Endothelial cell of umbilical vein (primary cell): ENCODE results near the gene HABP4. TPM values are rescaled to one million over a fixed set of nuclear protein-coding genes. Genes with fewer than 3 reads are reported as not detected.

ENCODE experiments used
- BruUV-seq: library from RNA; stranded (reverse); fragments of 400-500 nt; replicated peaks from 2 replicates; lab custom pipeline; 2021; lab: Mats Ljungman, UMichigan
- CTCF ChIA-PET: fragments of 300-600, 350-600 bp; sonication (Branson Sonifier 250); formaldehyde crosslinking; loops from one replicate; lab custom pipeline; 2021; ENCODE audit warnings: antibody characterized with exemption, inconsistent platforms; lab: Charles Lee
- POLR2A ChIA-PET: fragments of 300-600, 350-600 bp; sonication (Branson Sonifier 250); formaldehyde crosslinking; loops from one replicate; lab custom pipeline; 2021; ENCODE audit warnings: antibody characterized with exemption, inconsistent platforms; lab: Charles Lee
- DNase-seq: peaks from one replicate; pipeline ENCODE4 v3.0.0-alpha.2; 2011; ENCODE audit warnings: low read depth, low spot score
- FAIRE-seq: peaks from 2 replicates; lab custom pipeline; 2011; peaks lifted over from hg19 to GRCh38; lab: Jason Lieb, UNC
- H2AFZ ChIP-seq: 2 replicates; pipeline ENCODE4 v1.6.0; 2012; ENCODE audit warnings: low read depth, low read length, control low read depth, inconsistent platforms
- H3K27ac ChIP-seq: 2 replicates; pipeline ENCODE4 v1.5.1; 2011; ENCODE audit warnings: low read depth, mild to moderate bottlenecking, control low read depth, low read length, moderate library complexity; ENCODE audit not compliant: insufficient read depth
- H3K27me3 ChIP-seq, 2 experiments: 2 replicates each; pipeline versions ENCODE4 v1.6.0 to v1.6.1; 2011; ENCODE audit warnings: low read length in 2 of 2, mixed read lengths in 1 of 2; ENCODE audit not compliant: control insufficient read depth in 2 of 2, insufficient read depth in 2 of 2
- H3K36me3 ChIP-seq, 2 experiments: 2 replicates in 1 of 2; 3 replicates in 1 of 2; pipeline ENCODE4 v1.5.1; 2011; ENCODE audit warnings: low read length in 2 of 2, mild to moderate bottlenecking in 1 of 2, moderate library complexity in 1 of 2; ENCODE audit not compliant: control insufficient read depth in 2 of 2, insufficient read depth in 2 of 2; ENCODE audit errors: extremely low read depth in 1 of 2
- H3K4me1 ChIP-seq: 3 replicates; pipeline ENCODE4 v1.5.1; 2011; ENCODE audit warnings: mild to moderate bottlenecking, low read length; ENCODE audit not compliant: control insufficient read depth, insufficient read depth; ENCODE audit errors: extremely low read depth
- H3K4me2 ChIP-seq: 2 replicates; pipeline ENCODE4 v1.6.1; 2011; ENCODE audit warnings: low read length, control low read depth, mixed read lengths; ENCODE audit not compliant: insufficient read depth
- H3K4me3 ChIP-seq, 3 experiments: fragments of 200-600 bp in 1 of 3; sonication (generic), shearing (Covaris generic) in 1 of 3; replicated peaks in 1 of 3; 2 replicates each; pipeline ENCODE4 v1.5.1; 2011 to 2016; ENCODE audit warnings: control low read depth in 3 of 3, low read length in 3 of 3, mild to moderate bottlenecking in 2 of 3, inconsistent platforms in 1 of 3, low read depth in 1 of 3, moderate library complexity in 1 of 3; ENCODE audit not compliant: insufficient read depth in 1 of 3
- H3K79me2 ChIP-seq: 2 replicates; pipeline ENCODE4 v1.6.0; 2012; ENCODE audit warnings: low read length, inconsistent platforms; ENCODE audit not compliant: control insufficient read depth, insufficient read depth
- H3K9ac ChIP-seq: replicated peaks from 2 replicates; pipeline ENCODE3; 2011; ENCODE audit warnings: low read length, control low read depth; ENCODE audit not compliant: insufficient read depth; ENCODE audit errors: extremely low read depth
- H3K9me1 ChIP-seq: replicated peaks from 3 replicates; pipeline ENCODE4 v1.6.0; 2011; ENCODE audit warnings: mild to moderate bottlenecking, low read length; ENCODE audit not compliant: control insufficient read depth, insufficient read depth; ENCODE audit errors: extremely low read depth
- H3K9me3 ChIP-seq: replicated peaks from 2 replicates; pipeline ENCODE4 v1.5.1; 2012; ENCODE audit warnings: low read length, inconsistent platforms; ENCODE audit not compliant: control insufficient read depth, insufficient read depth
- H4K20me1 ChIP-seq: replicated peaks from 2 replicates; pipeline ENCODE3; 2011; ENCODE audit warnings: mild to moderate bottlenecking, low read length; ENCODE audit not compliant: control insufficient read depth, insufficient read depth; ENCODE audit errors: extremely low read depth
- CTCF ChIP-seq, 2 donors: IDR thresholded peaks; 1 replicate in 1 of 2; 2 replicates in 1 of 2; pipeline ENCODE4 v1.5.1; 2011; ENCODE audit warnings: low read length in 2 of 2, mild to moderate bottlenecking in 2 of 2, moderate library complexity in 2 of 2, control low read depth in 1 of 2, inconsistent platforms in 1 of 2, low read depth in 1 of 2; ENCODE audit not compliant: insufficient read depth in 1 of 2; ENCODE audit errors: extremely low read depth in 1 of 2
- EZH2 ChIP-seq: IDR thresholded peaks from 2 replicates; pipeline ENCODE4 v1.6.1; 2012; ENCODE audit warnings: borderline replicate concordance, low read depth, mild to moderate bottlenecking, moderate library complexity, low read length, inconsistent platforms; ENCODE audit not compliant: severe bottlenecking
- FOS ChIP-seq: IDR thresholded peaks from 2 replicates; pipeline ENCODE4 v1.6.1; 2011; ENCODE audit warnings: mild to moderate bottlenecking, low read length, moderate library complexity, borderline replicate concordance; ENCODE audit not compliant: insufficient read depth
- GATA2 ChIP-seq: IDR thresholded peaks from 2 replicates; pipeline ENCODE4 v1.7.0; 2011; ENCODE audit warnings: low read depth, mild to moderate bottlenecking, moderate library complexity, mixed read lengths, low read length; ENCODE audit not compliant: insufficient read length, insufficient read depth
- JUN ChIP-seq: IDR thresholded peaks from 2 replicates; pipeline ENCODE4 v1.6.1; 2011; ENCODE audit warnings: borderline replicate concordance, low read depth; ENCODE audit not compliant: insufficient read length, insufficient read depth
- MAX ChIP-seq: IDR thresholded peaks from 2 replicates; pipeline ENCODE4 v1.6.1; 2011; ENCODE audit not compliant: insufficient read depth, insufficient read length
- MYC ChIP-seq: IDR thresholded peaks from one replicate; pipeline ENCODE4 v1.6.1; 2011; ENCODE audit warnings: mild to moderate bottlenecking, low read depth, low read length
- POLR2A ChIP-seq: IDR thresholded peaks from 2 replicates; pipeline ENCODE4 v1.6.1; 2012; ENCODE audit warnings: low read depth, mild to moderate bottlenecking, control low read depth, low read length
- POLR2AphosphoS5 ChIP-seq: IDR thresholded peaks from 2 replicates; pipeline ENCODE4 v1.6.1; 2012; ENCODE audit warnings: low read depth, mild to moderate bottlenecking, control low read depth, low read length, moderate library complexity; ENCODE audit not compliant: insufficient read depth
- dilution Hi-C: fragments of 300-500 bp; cut with MboI; formaldehyde crosslinking; loops from one replicate; pipeline ENCODE4 v1.15.0; 2019; ENCODE audit warnings: low sequenced_read_pairs; ENCODE audit not compliant: extremely low pct_ligation_motif_present
- intact Hi-C: fragments of 100-400 bp; cut with micrococcal nuclease; formaldehyde crosslinking; loops from one replicate; pipeline ENCODE4 v1.10.0; 2022
- polyA plus RNA-seq, 4 experiments: library from polyadenylated mRNA; depleted of rRNA in 3 of 4; stranded (reverse) in 3 of 4; unstranded in 1 of 4; fragments of >200 nt; gene quantifications; 2 replicates each; pipeline versions ENCODE4 v1.2.1 to v1.2.3, GENCODE V29; 2011 to 2012; ENCODE audit warnings: missing spikeins in 1 of 4
- total RNA-seq: library from RNA; stranded (reverse); gene quantifications from 2 replicates; pipeline ENCODE4 v1.2.3, GENCODE V29; 2021

HABP4 gene
- total and polyA plus RNA-seq, 2 donors (not counting 3 experiments of a cell fraction or from before 2014, with no cell fraction given), result 4.6 to 11.1 TPM

GRCh38 chr9:96512240-96512639, 62.3 kb downstream of the HABP4 start:
- Histone ChIP-seq H3K4me3 (no peak overlapping the region), H3K9me1 (no peaks in the 10 kb centered on the region), H2AFZ (no peak overlapping the region), H3K27ac (no peak overlapping the region), H3K4me1 (no peaks in the 10 kb centered on the region), H4K20me1 (no peaks in the 10 kb centered on the region), H3K4me2 (no peak overlapping the region), H3K27me3 (no peaks in the 10 kb centered on the region), H3K36me3 (no peaks in the 10 kb centered on the region), H3K9me3 (no peaks in the 10 kb centered on the region), H3K9ac (no peak overlapping the region), H3K79me2 (no peaks in the 10 kb centered on the region)
- no peak for DNase-seq
- FAIRE-seq, result no peak
- dilution Hi-C loops (no loop called here), intact Hi-C loops (no loop called here)
- TF ChIP-seq POLR2A (no peak), GATA2 (no peak), EZH2 (no peak), POLR2AphosphoS5 (no peak), JUN (no peak), MAX (no peak), MYC (no peak), CTCF (IDR thresholded peaks at IDR 0.05; ENCODE audit: extremely low read depth in 1 of 2, insufficient read depth in 1 of 2, low read depth in 1 of 2, low read length in 2 of 2) (no peak), FOS (no peak)
- BruUV-seq, result no TSS peak
- POLR2A ChIA-PET, result no interaction called here
- CTCF ChIA-PET, result no interaction called here
